AG08395 (cell line): Measurements from ENCODE around the gene RNF128.
"Not testable (repeated sequence)": the region's sequence is repeated elsewhere in the genome, so short reads cannot be mapped to it uniquely, and the experiment has no call there.

ENCODE experiments used
- DNase-seq: peaks from one replicate; pipeline ENCODE4 v3.0.0; 2012; ENCODE audit warnings: mixed read lengths, low spot score

RNF128 gene

GRCh38 chrX:106748377-106748776 is 21.9 kb downstream of the RNF128 start:
- no peak for DNase-seq

- no peak for DNase-seq
Observed at GRCh38 chrX:106751407-106751806, 24.9 kb downstream of the RNF128 start.

GRCh38 chrX:106752101-106752678 is 25.7 kb downstream of the RNF128 start:
- no peak for DNase-seq

GRCh38 chrX:106769288-106769687 is 42.8 kb downstream of the RNF128 start:
- not testable (repeated sequence) for DNase-seq

- DNase-seq, result no peak
Observed at GRCh38 chrX:106774981-106775380, 48.5 kb downstream of the RNF128 start.

- no peak for DNase-seq
Observed at GRCh38 chrX:106780264-106780663, 53.8 kb downstream of the RNF128 start.

- no peak for DNase-seq
Observed at GRCh38 chrX:106780664-106781377, 54.3 kb downstream of the RNF128 start.

GRCh38 chrX:106783716-106784115 is 57.2 kb downstream of the RNF128 start:
- DNase-seq, result no peak

- peak; percentile 8 for DNase-seq
Observed at GRCh38 chrX:106791495-106791894, 65.0 kb downstream of the RNF128 start.

- DNase-seq, result peak; percentile 23
Observed at GRCh38 chrX:106802063-106802387, 75.5 kb downstream of the RNF128 start.

- DNase-seq, result peak; percentile 81
Observed at GRCh38 chrX:106802388-106803275, 76.1 kb downstream of the RNF128 start, which contains the start of gene TBC1D8B. TBC1D8B (plus strand) TSS chrX:106802673; CDS start chrX:106802854, 181 bp downstream.

GRCh38 chrX:106811131-106811910 is 84.8 kb downstream of the RNF128 start:
- no peak for DNase-seq

GRCh38 chrX:106812930-106813329 is 86.4 kb downstream of the RNF128 start:
- DNase-seq, result not testable (repeated sequence)

- not testable (repeated sequence) for DNase-seq
Observed at GRCh38 chrX:106814093-106814492, 87.6 kb downstream of the RNF128 start.
